ENCODE data around the gene LILRA2. TPM values are rescaled to one million over a fixed set of nuclear protein-coding genes. Genes with fewer than 3 reads are reported as not detected.
"Not testable (repeated sequence)": the region's sequence is repeated elsewhere in the genome, so short reads cannot be mapped to it uniquely, and the experiment has no call there.

LILRA2 gene
- total and polyA plus RNA-seq, 2 experiments from 2014 or later, result not detected

DNA sequence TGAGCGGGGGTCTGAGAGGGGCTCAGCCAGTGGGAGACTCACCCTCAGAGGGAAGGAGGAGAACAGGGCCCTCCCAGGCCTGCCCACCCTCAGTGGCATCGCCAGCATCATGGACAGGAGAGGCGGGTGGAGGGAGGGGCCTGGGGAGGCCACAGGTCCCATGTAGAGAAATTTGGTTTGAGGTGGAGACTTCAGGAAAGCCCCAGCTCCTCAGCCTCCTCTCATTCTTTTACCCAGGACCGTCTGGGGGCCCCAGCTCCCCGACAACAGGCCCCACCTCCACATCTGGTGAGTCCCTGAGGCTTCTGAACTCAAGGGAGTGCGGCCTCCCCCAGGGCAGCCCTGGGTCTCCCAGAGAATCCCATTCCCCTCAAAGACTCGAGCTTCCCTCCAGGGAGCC is 59.8 kb downstream of the LILRA2 start:
- TF ChIP-seq EZH2 (IDR thresholded peaks at IDR 0.05; ENCODE audit: insufficient read depth, poor library complexity, severe bottlenecking), result no peak
- TF ChIP-seq EZH2phosphoT487 (IDR thresholded peaks at IDR 0.05; ENCODE audit: insufficient read depth, low read depth), result no peak
- no peak for DNase-seq
- in situ Hi-C loops (cut with MboI), result no loop called here
- H3K9me2 ChIP-seq (ENCODE audit: insufficient read depth), result no peaks in the 10 kb centered on the region
- no peaks in the 10 kb centered on the region for H3K79me2 ChIP-seq (ENCODE audit: insufficient read depth)
- WGBS, 2 experiments (ENCODE audit: low coverage in 1 of 2, low lambda C conversion rate in 2 of 2, missing lambda C conversion rate in 2 of 2), result 19 to 29% methylated on average over 5 to 6 of the region's 7 CpGs
- H3K4me1 ChIP-seq (ENCODE audit: insufficient read depth), result no peaks in the 10 kb centered on the region
- H3K36me3 ChIP-seq (ENCODE audit: low read depth), result no peaks in the 10 kb centered on the region
- H3F3A ChIP-seq (ENCODE audit: insufficient read depth), result no peaks in the 10 kb centered on the region
- H4K20me1 ChIP-seq (ENCODE audit: insufficient read depth), result no peaks in the 10 kb centered on the region
- H3K27me3 ChIP-seq (replicated peaks; ENCODE audit: insufficient read depth), result no peaks in the 10 kb centered on the region
- no peak overlapping the region for H3K9ac ChIP-seq
- no peak overlapping the region for H3K4me3 ChIP-seq
- no peak overlapping the region for H2AFZ ChIP-seq
- H3K27ac ChIP-seq, result no peak overlapping the region
- H3K9me3 ChIP-seq (ENCODE audit: low read depth), result no peaks in the 10 kb centered on the region
- H3K4me2 ChIP-seq (ENCODE audit: unreplicated experiment), result no peak overlapping the region

GRCh38 chr19:54636081-54636480 is 62.5 kb downstream of the LILRA2 start:
- H3K9ac ChIP-seq; H3K9me3 ChIP-seq (ENCODE audit: low read depth); H4K20me1 ChIP-seq (ENCODE audit: insufficient read depth); H3K36me3 ChIP-seq (ENCODE audit: low read depth); H3K4me3 ChIP-seq; H3K9me2 ChIP-seq (ENCODE audit: insufficient read depth); H2AFZ ChIP-seq; H3K27me3 ChIP-seq (replicated peaks; ENCODE audit: insufficient read depth); DNase-seq; H3K4me2 ChIP-seq (ENCODE audit: unreplicated experiment); in situ Hi-C loops (cut with MboI); H3K4me1 ChIP-seq (ENCODE audit: insufficient read depth); H3F3A ChIP-seq (ENCODE audit: insufficient read depth); H3K79me2 ChIP-seq (ENCODE audit: insufficient read depth); H3K27ac ChIP-seq: not testable (repeated sequence)
- WGBS, 2 experiments (ENCODE audit: low coverage in 1 of 2, low lambda C conversion rate in 2 of 2, missing lambda C conversion rate in 2 of 2), result 1 to 4% methylated on average over 12 of the region's 12 CpGs

DNA sequence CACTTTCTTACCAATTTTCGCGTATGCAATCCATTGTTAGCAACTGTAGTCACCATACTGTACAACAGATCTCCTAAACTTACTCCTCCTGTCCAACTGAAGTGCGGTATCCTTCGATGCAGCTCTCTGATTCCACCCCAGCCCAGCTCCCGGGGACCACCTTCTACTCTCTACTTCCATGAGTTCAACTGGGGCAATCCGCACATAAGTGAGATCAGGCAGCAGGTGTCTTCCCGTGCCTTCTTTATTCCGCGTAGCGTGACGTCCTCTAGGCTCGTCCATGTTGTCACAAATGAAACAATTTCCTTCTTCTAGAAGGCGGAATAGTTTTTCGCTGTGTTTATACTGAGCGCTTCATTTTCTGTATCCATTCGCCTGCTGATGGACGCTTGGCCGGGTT is 65.1 kb downstream of the LILRA2 start:
- no peaks in the 10 kb centered on the region for H3K79me2 ChIP-seq (ENCODE audit: insufficient read depth)
- no peaks in the 10 kb centered on the region for H3K36me3 ChIP-seq (ENCODE audit: low read depth)
- 56 to 63% methylated on average over 18 of the region's 18 CpGs for WGBS, 2 experiments (ENCODE audit: low coverage in 1 of 2, low lambda C conversion rate in 2 of 2, missing lambda C conversion rate in 2 of 2)
- no peaks in the 10 kb centered on the region for H3K27me3 ChIP-seq (replicated peaks; ENCODE audit: insufficient read depth)
- no peaks in the 10 kb centered on the region for H3K9me3 ChIP-seq (ENCODE audit: low read depth)
- H3K4me1 ChIP-seq (ENCODE audit: insufficient read depth), result no peaks in the 10 kb centered on the region
- no peak for DNase-seq
- H3K9ac ChIP-seq, result no peak overlapping the region
- H3K9me2 ChIP-seq (ENCODE audit: insufficient read depth), result no peaks in the 10 kb centered on the region
- TF ChIP-seq EZH2phosphoT487 (IDR thresholded peaks at IDR 0.05; ENCODE audit: insufficient read depth, low read depth), result no peak
- TF ChIP-seq EZH2 (IDR thresholded peaks at IDR 0.05; ENCODE audit: insufficient read depth, poor library complexity, severe bottlenecking), result no peak
- no peak overlapping the region for H3K4me2 ChIP-seq (ENCODE audit: unreplicated experiment)
- no peaks in the 10 kb centered on the region for H4K20me1 ChIP-seq (ENCODE audit: insufficient read depth)
- no peak overlapping the region for H2AFZ ChIP-seq
- in situ Hi-C loops (cut with MboI), result no loop called here
- H3K27ac ChIP-seq, result no peak overlapping the region
- H3K4me3 ChIP-seq, result no peak overlapping the region
- no peaks in the 10 kb centered on the region for H3F3A ChIP-seq (ENCODE audit: insufficient read depth)

Small RNAs within 50 kb of the gene (small RNA-seq; reads per million reads assigned to genes)
- not detected for gene AC245036.2 (ENCODE audit: low read depth, low replicate concordance)

Other genes with a start within 250 kb of the LILRA2 start
- not detected in 2 replicates for gene LILRA4, start 234.6 kb upstream of the LILRA2 start, total RNA-seq (2014; rRNA removed; shearing (Covaris generic))
- not detected in 2 replicates for gene LILRA4, start 234.6 kb upstream of the LILRA2 start, polyA plus RNA-seq (2016; fragmentation: Nextera tagmentation; extraction: Ambion mirVana)
- not detected in 2 replicates for gene LAIR1, start 208.9 kb upstream of the LILRA2 start, total RNA-seq (2014; rRNA removed; shearing (Covaris generic))
- not detected in 2 replicates for gene LAIR1, start 208.9 kb upstream of the LILRA2 start, polyA plus RNA-seq (2016; fragmentation: Nextera tagmentation; extraction: Ambion mirVana)
- gene TTYH1, start 158.3 kb upstream of the LILRA2 start, total RNA-seq (2014; rRNA removed; shearing (Covaris generic)), result not detected in 2 replicates
- 0.05 TPM in 2 replicates for gene TTYH1, start 158.3 kb upstream of the LILRA2 start, polyA plus RNA-seq (2016; fragmentation: Nextera tagmentation; extraction: Ambion mirVana)
- 29.2 and 33.9 TPM in 2 replicates for gene LENG8, start 124.6 kb upstream of the LILRA2 start, total RNA-seq (2014; rRNA removed; shearing (Covaris generic))
- gene LENG8, start 124.6 kb upstream of the LILRA2 start, polyA plus RNA-seq (2016; fragmentation: Nextera tagmentation; extraction: Ambion mirVana), result 34.7 and 45.5 TPM in 2 replicates
- gene LENG9, start 110.0 kb upstream of the LILRA2 start, total RNA-seq (2014; rRNA removed; shearing (Covaris generic)), result 6.6 and 13.5 TPM in 2 replicates
- 0.30 and 0.41 TPM in 2 replicates for gene LENG9, start 110.0 kb upstream of the LILRA2 start, polyA plus RNA-seq (2016; fragmentation: Nextera tagmentation; extraction: Ambion mirVana)
- 39.6 and 51.7 TPM in 2 replicates for gene CDC42EP5, start 100.5 kb upstream of the LILRA2 start, total RNA-seq (2014; rRNA removed; shearing (Covaris generic))
- gene CDC42EP5, start 100.5 kb upstream of the LILRA2 start, polyA plus RNA-seq (2016; fragmentation: Nextera tagmentation; extraction: Ambion mirVana), result 4.4 and 5.2 TPM in 2 replicates
- not detected in 2 replicates for gene LAIR2, start 71.0 kb upstream of the LILRA2 start, total RNA-seq (2014; rRNA removed; shearing (Covaris generic))
- gene LAIR2, start 71.0 kb upstream of the LILRA2 start, polyA plus RNA-seq (2016; fragmentation: Nextera tagmentation; extraction: Ambion mirVana), result not detected in 2 replicates
- gene LILRA1, start 19.8 kb downstream of the LILRA2 start, total RNA-seq (2014; rRNA removed; shearing (Covaris generic)), result not detected in 2 replicates
- not detected in 2 replicates for gene LILRA1, start 19.8 kb downstream of the LILRA2 start, polyA plus RNA-seq (2016; fragmentation: Nextera tagmentation; extraction: Ambion mirVana)
- gene LILRB1, start 56.7 kb downstream of the LILRA2 start, total RNA-seq (2014; rRNA removed; shearing (Covaris generic)), result not detected in 2 replicates
- 0.06 TPM in 1 of 2 replicates, not detected in the other for gene LILRB1, start 56.7 kb downstream of the LILRA2 start, polyA plus RNA-seq (2016; fragmentation: Nextera tagmentation; extraction: Ambion mirVana)
- not detected in 2 replicates for gene LILRB4, start 89.2 kb downstream of the LILRA2 start, total RNA-seq (2014; rRNA removed; shearing (Covaris generic))
- not detected in 2 replicates for gene LILRB4, start 89.2 kb downstream of the LILRA2 start, polyA plus RNA-seq (2016; fragmentation: Nextera tagmentation; extraction: Ambion mirVana)
- gene KIR3DL3, start 150.7 kb downstream of the LILRA2 start, total RNA-seq (2014; rRNA removed; shearing (Covaris generic)), result not detected in 2 replicates
- gene KIR3DL3, start 150.7 kb downstream of the LILRA2 start, polyA plus RNA-seq (2016; fragmentation: Nextera tagmentation; extraction: Ambion mirVana), result not detected in 2 replicates
- not detected in 2 replicates for gene KIR2DL3, start 164.7 kb downstream of the LILRA2 start, total RNA-seq (2014; rRNA removed; shearing (Covaris generic))
- not detected in 2 replicates for gene KIR2DL3, start 164.7 kb downstream of the LILRA2 start, polyA plus RNA-seq (2016; fragmentation: Nextera tagmentation; extraction: Ambion mirVana)
- gene KIR2DL1, start 196.0 kb downstream of the LILRA2 start, total RNA-seq (2014; rRNA removed; shearing (Covaris generic)), result not detected in 2 replicates
- not detected in 2 replicates for gene KIR2DL1, start 196.0 kb downstream of the LILRA2 start, polyA plus RNA-seq (2016; fragmentation: Nextera tagmentation; extraction: Ambion mirVana)
- gene KIR2DL4, start 229.8 kb downstream of the LILRA2 start, total RNA-seq (2014; rRNA removed; shearing (Covaris generic)), result not detected in 2 replicates
- not detected in 2 replicates for gene KIR2DL4, start 229.8 kb downstream of the LILRA2 start, polyA plus RNA-seq (2016; fragmentation: Nextera tagmentation; extraction: Ambion mirVana)
- gene KIR3DL1, start 242.7 kb downstream of the LILRA2 start, total RNA-seq (2014; rRNA removed; shearing (Covaris generic)), result not detected in 2 replicates
- not detected in 2 replicates for gene KIR3DL1, start 242.7 kb downstream of the LILRA2 start, polyA plus RNA-seq (2016; fragmentation: Nextera tagmentation; extraction: Ambion mirVana)

Measured in GM23248 (cell line).